NOMO-1 treated with dmso at 0.1 percent for 144 hours (cell line): Measurements from ENCODE around the gene ACYP2.
"Not testable (repeated sequence)": the region's sequence is repeated elsewhere in the genome, so short reads cannot be mapped to it uniquely, and the experiment has no call there.

Source experiments
- DNase-seq: peaks from one replicate; lab custom pipeline; 2025; ENCODE audit not compliant: unreplicated experiment; lab: John Stamatoyannopoulos, UW

Gene ACYP2

GRCh38 chr2:54097124-54097523, 18.3 kb upstream of the ACYP2 start:
- no peak for DNase-seq

DNA sequence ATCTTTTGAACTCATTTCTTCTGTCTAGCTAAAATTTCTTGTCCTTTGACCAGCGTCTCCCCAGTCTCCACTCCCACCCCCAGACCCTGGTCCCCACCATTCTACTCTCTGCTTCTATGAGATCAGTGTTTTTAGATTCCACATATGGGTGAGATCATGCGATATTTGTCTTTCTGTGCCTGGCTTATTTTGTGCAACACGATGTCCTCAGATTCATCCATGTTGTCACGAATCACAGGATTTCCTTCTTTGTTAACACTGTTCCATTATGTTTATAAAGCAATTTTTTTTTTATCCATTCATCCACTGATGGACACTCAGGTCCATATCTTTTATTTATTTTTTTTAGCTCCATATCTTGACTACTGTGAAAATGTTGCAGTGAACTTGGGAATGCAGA, 16.0 kb upstream of the ACYP2 start:
- DNase-seq = no peak

GRCh38 chr2:54099829-54100585, 15.4 kb upstream of the ACYP2 start:
- no peak for DNase-seq

DNA sequence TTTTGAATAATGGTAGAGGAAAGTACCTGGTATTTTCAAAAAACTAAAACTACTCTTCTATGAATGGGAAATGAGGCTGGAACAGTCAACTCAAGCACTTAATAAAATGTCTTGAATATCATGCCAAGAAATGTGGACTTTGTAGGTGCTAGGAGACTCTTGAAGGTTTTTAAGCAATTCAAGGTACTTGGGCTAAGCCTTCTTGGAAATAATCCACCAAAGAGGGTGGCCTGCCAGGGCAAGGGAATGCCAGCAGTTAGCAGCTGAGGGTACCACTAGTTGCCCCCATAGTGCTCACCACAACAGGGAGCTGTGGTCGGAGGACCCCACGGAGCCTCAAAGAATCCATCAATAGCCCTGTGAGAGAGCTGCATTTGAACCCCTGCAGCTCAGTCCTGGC, 14.6 kb upstream of the ACYP2 start:
- no peak for DNase-seq

DNA sequence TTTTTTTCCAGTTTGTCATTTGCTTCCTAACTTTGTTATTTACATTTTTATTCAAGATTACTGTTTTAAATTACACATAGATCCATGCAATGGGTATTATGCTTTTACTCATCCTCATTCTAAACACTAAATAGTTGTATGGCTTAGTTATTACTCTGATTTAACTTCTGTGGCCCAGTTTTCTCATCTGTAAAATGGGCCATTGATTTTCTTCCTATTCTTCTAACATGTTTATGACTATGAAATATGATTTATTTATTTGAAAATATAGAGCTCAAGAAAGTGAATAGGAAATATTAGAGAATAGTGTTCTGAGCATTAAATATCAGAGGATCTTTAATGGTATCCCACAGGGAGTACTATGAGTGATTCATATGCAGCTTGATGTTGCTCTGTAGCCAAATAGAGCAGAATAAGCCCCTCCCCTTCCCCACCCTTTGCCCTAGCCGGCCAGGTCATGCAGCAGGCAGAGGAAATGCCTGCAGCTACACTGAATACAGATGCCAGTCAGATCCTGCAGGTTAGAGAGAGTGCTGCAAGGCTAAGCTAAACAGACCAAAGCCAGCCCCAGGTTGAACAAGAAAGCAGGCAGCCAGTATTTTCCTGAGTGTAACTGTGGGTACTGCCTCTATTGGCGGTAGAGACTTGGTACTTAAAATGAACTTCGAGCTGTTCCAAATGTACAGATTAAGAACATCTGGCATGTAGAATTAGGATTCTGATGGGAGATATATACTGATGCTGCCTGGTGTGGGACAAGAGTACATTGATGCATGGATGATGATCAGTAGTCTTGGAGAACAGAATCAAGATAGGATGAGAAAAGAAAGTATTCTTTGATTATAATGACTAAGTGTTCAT, 11.7 kb upstream of the ACYP2 start:
- DNase-seq = no peak

DNA sequence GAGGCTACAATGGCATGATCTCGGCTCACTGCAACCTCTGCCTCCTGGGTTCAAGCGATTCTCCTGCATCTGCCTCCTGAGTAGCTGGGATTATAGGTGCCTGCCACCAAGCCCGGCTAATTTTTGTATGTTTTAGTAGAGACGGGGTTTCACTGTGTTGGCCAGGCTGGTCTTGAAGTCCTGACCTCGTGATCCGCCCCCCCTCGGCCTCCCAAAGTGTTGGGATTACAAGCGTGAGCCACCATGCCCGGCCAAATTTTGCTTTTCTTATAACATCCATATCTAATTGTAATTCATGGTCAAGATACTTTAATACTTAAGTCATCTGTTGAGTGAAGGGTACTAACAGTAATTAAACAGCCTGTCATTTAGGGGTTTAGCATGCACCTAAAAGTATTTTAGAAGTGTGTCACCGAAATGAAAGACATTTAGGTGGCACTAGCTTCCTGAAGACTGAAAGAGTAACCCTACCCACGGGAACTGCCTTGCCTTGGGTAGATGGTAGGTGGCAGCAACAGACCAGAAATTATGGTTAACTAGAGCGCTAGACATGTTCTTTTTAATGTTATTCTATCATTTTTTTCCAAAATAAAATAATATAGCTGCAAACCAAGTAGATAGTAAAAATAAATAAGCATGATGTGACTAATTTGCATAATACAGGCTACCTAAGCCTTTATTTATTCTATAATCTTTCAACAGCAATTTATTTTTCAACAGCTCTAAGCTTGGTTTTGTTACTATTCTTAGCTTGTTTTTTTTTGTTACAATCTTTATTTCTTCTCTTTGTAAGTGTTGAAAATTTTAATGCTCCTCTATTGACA, 8.6 kb upstream of the ACYP2 start:
- DNase-seq = peak; percentile 3

DNA sequence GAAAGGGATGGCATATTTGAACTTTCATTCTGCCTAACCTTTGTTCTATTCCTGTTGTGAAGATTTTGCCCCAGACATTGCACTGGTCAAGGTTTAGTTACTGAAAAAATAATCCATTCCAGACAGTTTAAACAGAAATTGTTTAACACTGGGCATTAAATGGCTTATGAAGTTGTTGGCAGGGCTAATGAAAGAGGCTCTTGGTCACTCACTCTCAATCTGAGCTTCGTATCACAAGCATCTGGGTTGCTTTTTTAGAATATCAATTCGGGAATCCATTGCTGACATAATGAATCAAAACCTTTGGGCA, 8.0 kb upstream of the ACYP2 start:
- DNase-seq = no peak

- no peak for DNase-seq
Measured at GRCh38 chr2:54107903-54108615, 7.4 kb upstream of the ACYP2 start.

DNA sequence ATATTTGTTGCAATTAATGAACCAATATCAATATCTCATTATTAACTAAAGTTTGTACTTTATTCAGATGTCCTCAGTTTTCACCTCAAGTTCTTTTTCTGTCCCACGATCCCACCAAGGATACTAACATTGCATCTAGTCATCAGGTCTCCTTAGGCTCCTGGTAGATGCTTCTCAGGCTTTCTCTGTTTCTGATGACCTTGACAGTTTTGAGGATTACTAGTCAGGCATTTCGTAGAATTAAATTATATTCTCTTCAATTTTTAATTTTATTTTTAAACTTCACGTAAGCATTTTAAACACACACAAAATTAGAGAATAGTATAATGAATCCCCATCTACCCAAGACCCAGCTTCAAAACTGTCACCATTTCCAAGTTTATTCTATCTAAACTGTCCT, 5.6 kb upstream of the ACYP2 start:
- no peak for DNase-seq

- not testable (repeated sequence) for DNase-seq
Measured at GRCh38 chr2:54114479-54114878, 936 bp upstream of the ACYP2 start.

GRCh38 chr2:54114936-54115283, 505 bp upstream of the ACYP2 start:
- no peak for DNase-seq

DNA sequence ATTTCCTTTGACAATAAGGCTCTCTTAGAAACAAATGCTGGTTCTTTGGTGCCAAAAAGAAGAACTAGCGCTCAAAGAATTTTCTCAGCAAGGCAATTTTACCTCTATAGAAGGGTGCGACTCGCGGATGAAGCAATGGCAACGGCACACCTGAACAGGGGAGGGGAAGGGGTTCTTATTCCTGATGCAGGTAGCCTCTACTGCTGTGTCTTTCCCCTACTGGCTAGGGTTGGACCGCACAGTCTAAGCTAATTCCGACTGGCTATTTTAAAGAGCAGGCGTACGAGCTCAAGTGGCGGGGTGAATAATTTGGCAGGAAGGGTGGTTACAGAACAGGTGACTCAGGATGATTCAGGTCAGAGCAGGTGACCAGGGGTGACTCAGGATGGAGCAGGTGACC, 1.2 kb downstream of the ACYP2 start:
- DNase-seq = not testable (repeated sequence)

DNA sequence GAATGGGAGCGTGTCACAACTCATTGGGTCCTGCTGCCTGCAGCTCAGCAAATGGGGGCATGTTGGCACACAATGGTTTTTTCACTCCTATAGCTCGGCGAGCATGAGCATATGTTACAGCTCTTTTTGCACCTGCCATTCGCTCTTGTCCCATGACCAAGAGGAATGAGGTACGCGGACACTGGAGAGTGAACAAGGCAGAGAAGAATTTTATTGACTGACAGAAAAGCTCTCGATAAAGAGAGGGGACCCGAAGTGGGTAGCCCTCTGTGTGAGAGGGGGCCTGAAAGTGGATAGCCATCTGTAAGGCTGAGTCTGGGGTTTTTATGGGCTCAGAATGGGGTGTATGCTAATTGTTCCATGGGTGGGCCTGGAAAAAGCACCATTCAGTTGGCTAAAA, 5.5 kb downstream of the ACYP2 start:
- no peak for DNase-seq

DNA sequence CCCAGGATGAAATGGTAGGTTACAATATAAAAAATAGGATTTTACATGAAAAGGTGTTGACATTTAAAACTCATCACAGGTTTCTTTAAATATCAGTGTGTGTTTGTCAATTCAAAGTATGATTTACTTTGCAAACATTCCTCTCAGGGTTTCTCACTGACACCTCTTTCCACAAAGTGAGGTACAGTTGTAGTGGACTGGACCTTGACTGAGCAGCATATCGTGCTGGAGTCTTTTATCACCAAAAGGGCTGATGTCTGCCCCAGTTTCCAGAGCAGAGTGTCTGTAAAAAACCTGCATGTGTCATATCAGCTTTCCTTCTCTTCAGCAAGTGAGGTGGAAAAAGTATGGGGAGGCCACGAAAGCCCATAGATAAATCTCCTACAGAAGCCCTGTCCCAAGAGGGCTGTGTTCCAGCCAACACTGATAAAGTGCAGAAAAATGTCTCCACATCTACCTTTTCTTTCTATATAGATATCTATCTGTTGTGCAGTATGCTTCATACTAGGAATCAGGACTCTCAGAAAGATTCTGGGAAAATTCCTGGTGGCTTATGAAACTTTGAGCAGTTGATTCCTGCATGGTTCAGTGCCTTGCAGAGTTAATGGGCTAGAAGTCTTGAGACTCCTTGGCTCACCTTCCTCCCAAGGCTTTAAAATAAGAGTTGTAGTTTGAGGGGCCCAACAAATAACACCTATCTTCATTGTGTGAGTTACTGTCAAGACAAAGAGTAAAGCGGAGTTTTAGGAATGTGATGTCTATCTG, 6.9 kb downstream of the ACYP2 start:
- DNase-seq = no peak

DNA sequence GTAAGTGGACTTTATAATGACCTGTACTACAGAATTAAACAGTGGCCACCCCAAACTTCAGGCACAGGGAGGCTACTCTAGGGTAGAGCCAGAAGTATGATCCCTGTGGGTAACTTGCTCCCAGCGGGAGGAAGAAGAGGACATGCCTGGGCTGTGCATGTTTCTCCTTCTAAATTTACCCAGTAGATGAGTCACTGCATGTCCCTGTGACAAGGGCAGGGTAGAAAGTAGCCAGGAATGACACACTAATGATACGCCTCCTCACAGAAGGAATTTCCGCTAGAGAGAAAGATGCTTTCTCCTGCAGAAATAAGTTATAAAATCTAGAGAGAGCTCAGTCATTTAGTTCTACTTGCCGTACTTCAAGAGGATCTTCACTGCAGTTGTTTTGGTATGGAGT, 7.5 kb downstream of the ACYP2 start:
- DNase-seq = no peak

- DNase-seq = not testable (repeated sequence)
Measured at GRCh38 chr2:54127174-54127573, 11.8 kb downstream of the ACYP2 start.

GRCh38 chr2:54133056-54133455, 17.6 kb downstream of the ACYP2 start:
- no peak for DNase-seq

DNA sequence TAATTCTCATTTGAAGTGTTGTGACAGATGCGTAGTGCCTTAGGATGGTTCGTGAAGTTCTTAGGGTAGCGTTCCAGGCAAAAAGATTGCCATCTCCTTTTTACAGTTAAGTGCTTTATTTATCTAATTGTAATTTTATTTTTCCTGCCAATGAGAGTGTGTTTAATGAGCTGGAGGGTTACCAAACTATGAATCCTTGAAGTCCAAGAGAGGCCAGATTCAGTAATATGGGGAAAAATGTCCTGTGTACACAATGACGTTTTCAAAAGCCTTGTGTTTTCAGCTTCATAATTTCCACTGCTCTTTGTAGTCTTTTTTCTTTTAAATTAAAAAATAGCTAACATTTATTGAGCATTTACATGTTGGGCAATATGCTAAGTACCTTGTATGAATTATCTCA, 23.8 kb downstream of the ACYP2 start:
- DNase-seq = no peak

GRCh38 chr2:54143780-54144179, 28.4 kb downstream of the ACYP2 start:
- no peak for DNase-seq

DNA sequence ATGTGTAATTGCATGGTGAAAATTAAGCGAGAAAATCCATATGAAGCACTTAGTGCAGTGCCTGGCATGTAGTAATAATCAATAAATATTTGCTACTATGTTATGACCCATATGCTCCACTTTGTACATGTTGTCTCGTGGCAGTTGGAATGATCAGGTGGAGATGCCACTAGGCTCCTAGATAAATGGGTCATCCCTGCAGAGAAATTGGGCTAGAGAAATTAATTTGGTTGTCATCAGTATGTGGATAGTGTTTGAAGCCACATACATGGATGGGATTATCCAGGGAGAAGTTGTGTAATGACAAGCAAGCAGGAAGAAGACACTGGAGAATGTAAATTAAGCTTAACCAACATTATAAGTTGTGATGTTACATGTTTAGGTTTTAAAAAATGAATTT, 33.0 kb downstream of the ACYP2 start:
- no peak for DNase-seq
